GM19438 (cell line): ENCODE data around the gene DNAAF8.

Experiments
- ATAC-seq: cut with Tn5 transposase; IDR thresholded peaks from one replicate; pipeline ENCODE4 v1.9.1; 2021; ENCODE audit warnings: low read depth; ENCODE audit not compliant: unreplicated experiment

DNAAF8 gene

DNA sequence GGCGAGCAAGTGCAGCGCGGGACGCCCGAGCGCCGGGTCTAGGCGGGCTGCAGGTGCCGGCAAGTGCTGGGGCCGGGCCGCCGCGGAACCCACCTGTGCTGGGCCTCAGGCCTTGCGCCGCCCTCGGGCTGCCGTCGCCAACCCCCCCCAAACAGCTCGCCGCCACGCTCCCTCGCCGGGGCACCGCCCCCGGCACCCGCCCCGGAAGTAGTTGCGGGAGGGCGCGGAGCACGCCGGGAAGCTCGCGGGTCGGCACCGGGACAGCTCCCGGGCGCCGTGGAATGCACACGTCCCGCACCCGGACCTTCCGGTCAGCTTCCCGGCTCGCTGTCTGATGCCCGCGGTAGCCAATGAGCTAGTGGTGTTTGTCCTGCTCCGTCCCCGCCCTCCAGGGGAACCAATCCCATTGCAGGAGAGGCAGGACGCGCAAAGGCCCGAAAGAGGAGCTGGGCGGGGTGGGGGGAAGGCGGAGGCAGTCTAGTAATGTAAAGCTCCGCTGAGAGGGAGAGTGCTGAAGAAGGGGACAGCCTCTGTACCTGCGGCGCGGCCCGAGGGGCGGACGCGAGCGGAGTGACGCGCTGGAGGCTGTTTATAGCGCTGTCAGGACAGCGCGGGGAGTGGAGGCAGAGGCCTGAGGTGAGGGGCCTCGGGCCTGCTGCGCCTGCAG lies at the start of gene DNAAF8, which contains the start of gene ANKS3:
Gene DNAAF8 (plus strand): TSS at position 475 of the 667 bp plus-strand sequence. CDS start 1,978 bp downstream, outside the sequence.
Gene ANKS3 (minus strand): TSS at position 209 of the 667 bp plus-strand sequence. CDS start 4,122 bp downstream, outside the sequence.
- ATAC-seq = peak; percentile 76

GRCh38 chr16:4684763-4685162 lies 49.6 kb upstream of the DNAAF8 start:
- ATAC-seq = no peak

DNA sequence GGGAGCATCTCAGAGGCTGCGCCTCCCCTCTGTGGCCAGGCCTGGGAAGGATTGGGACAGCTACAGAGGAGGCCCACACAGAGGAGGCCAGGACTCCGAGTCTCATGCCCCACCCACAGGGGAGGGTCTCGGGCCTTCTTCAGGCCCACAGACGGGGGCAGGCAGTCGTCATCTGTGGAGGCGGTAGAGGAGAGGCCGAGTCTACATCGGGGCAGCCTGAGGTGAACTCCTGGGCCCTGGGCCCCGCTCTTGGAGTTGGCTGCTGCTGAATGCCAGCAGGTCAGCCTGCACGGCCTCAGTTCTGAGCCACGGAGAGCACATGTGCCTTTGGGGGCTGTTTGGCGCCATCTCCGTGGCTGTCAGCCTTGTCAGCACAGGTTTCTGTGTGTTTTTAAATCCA lies 49.0 kb upstream of the DNAAF8 start:
- ATAC-seq = no peak

DNA sequence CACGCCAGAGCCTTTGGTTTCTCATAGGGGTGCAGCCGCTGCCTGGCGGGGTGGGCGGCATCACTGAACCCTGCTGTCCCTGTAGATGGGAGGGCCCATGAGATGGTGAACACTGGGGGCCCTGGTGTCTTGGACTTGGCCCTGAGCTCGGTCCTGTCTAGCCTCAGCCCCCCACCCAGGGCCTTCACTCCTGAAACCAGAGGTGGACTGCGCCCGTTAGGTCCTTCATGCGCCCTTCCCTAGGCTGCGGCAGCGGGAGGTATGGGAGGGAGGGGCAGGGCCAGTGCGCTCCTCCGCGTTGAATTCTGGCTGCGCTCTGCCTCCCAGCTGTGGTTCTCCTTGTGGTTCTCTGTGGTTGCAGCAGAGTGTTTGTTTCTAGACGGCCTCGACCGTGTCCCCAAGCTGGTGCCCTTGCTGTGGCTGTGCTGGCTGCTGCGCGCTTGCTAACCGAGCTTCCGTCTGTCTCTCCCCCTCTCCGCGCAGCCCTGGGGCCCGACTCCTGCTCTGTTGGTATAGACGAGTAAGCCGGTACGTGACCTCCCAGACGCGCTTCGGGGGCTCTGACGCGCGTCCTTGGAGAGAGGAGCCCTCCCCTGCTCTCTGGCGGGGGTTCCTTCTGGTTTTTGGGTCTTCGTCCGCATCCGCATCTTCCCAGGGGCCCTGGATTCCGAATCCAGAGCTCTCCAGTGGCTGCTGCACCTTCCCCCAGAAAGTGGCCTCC lies 48.4 kb upstream of the DNAAF8 start:
- no peak for ATAC-seq

- ATAC-seq = no peak
Observed at GRCh38 chr16:4686497-4687210, 47.7 kb upstream of the DNAAF8 start.

GRCh38 chr16:4687416-4687815 lies 46.9 kb upstream of the DNAAF8 start:
- ATAC-seq = no peak

DNA sequence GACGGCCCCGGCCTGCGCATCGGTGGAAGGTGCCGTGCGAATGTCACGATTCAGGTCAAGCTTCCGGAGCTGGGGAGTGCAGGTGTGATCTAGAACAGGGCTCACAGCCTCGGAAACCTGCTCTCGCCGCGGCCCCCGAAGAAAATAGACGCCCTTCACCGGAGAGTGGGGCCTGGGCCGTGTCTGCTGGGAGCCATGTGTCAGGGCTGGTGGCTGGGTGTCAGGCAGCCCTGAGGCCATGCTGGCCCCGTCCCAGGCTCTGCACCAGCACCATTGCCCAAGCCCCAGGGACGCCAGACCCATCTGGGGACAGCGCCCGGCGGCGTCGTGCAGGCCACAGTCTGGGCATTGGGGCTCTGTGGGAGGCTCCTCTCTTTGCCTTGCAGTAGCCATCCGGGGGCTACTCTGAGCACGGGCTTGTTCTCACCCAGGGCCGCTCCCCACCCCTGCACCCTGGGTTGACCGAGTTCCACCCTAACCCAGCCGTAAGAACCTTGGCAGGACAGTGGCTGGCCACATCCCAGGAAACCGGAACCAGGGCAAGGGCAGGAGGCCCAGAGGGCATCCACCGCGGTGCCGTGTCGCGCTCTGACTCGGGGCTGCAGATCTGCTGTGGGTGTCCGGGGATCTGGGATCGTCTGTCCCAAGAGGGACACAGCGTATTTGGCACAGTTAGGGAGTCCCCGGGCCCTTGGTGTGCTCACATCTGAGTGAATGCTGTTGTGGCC lies 46.2 kb upstream of the DNAAF8 start:
- ATAC-seq = no peak

DNA sequence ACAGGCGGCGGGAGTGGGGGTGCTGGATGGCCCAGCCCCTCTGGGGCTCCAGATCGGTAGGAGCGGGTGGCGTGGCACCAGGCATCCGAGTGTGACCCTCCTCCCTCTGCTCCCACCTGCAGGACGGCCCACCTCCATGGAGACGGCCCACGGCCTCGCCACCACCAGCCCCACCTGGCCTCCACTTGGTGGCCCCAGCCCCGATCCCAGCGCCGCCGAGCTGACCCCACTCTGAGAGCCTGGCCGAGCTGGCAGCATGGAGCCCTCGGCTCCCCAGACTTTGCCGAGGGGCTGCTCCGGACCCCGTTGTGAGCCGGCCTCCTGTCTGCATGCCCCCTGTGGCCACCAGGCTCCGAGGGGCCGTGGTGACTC lies 45.7 kb upstream of the DNAAF8 start:
- ATAC-seq = no peak

GRCh38 chr16:4689091-4689671 lies 45.2 kb upstream of the DNAAF8 start:
- no peak for ATAC-seq

GRCh38 chr16:4689864-4690704 lies 44.3 kb upstream of the DNAAF8 start:
- ATAC-seq = no peak

DNA sequence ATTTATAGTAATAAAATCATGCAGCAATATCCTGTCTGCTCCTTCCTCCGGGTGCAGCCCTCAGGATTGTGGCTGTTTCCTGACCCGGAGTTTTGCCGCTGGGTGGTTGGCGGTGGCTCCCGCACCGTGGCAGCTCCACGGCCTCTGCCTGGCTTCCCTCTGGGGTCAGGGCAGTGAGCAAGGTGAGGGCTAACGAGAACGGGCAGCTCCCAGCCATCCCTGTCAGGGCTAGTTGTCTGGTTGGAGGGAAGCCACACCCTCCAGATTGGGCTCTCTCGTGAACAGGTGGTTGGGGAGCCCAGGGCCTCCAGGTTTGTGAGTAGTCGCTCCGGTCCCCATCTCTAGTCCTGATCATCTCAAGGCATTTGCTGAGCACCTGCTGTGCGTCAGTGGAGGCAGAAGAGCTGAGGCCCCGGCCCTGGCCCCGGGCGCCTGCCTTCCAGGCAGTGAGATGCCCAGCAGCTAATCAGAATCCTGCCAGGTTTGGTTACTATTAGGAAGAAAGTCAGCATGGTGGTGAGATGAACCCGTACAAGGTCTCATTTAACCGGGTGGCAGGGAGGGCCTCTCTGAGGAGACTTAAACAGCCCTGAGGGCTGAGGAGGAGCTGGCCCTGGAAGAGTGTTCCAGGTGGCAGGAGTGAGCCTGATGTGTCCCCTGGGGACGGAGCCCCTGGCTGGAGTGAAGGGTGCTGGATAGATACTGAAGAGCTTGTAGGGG lies 43.2 kb upstream of the DNAAF8 start:
- no peak for ATAC-seq

- ATAC-seq = no peak
Observed at GRCh38 chr16:4691666-4692412, 42.5 kb upstream of the DNAAF8 start.

DNA sequence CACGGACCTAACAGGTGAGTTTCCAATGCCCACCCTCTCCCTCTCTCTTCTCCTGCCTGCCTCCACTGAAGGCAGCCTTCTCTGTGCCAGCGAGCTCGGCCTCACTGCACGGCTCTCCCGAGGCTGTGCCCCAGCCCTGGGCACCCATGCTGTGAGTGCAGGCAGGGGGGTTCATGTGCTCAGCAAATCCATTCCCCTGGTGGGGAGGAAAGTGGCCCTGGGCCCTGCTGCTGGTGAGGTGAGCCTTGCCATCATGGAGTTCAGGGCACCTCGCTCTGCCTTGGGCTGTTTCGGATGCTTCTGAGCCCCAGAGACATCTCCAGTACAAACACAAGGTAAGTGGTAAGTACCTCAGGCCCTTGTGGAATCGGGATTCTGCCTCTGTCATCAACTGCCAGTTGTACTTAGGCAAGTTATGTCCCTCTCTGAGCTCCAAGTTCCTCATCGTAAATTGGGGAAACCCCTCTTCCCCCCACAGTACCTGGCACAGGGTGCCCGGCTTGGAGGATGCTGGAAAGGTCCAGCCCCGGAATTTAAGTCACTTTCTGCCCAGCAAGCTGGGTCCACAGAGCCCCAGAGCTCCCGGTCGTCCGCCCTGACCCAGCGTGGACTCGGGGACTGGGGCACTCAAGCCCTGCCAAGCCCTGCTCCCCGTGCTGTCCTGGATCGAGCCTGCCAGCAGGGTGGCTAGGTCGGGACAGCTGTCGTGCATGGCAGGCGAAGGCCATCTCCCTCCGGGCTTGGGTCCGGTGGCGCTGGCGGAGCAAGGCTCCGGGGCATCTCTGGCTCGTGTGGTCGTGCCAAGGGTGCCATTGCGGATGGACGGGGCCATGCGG lies 41.7 kb upstream of the DNAAF8 start:
- ATAC-seq = peak; percentile 13

- peak; percentile 86 for ATAC-seq
Observed at GRCh38 chr16:4693296-4693955, 40.9 kb upstream of the DNAAF8 start, which contains the start of gene NUDT16L1. NUDT16L1 (plus strand) TSS chr16:4693562; CDS start chr16:4693727, 165 bp downstream.

- ATAC-seq = no peak
Observed at GRCh38 chr16:4693956-4694641, 40.2 kb upstream of the DNAAF8 start.
